SKM-1 treated with dmso at 0.1 percent for 144 hours (cell line): ENCODE measurements around the gene ABL2.
"Not testable (repeated sequence)": the region's sequence is repeated elsewhere in the genome, so short reads cannot be mapped to it uniquely, and the experiment has no call there.

Experiments used
- DNase-seq: peaks from one replicate; lab custom pipeline; 2025; ENCODE audit not compliant: unreplicated experiment; lab: John Stamatoyannopoulos, UW

The ABL2 gene

GRCh38 chr1:179229214-179230140 is at the start of gene ABL2:
TSS of gene ABL2 (minus strand) at chr1:179229677. CDS start at chr1:179229397, 280 bp downstream.
- peak; percentile 61 for DNase-seq

GRCh38 chr1:179278920-179279319 is 49.4 kb upstream of the ABL2 start:
- DNase-seq: no peak

- DNase-seq: not testable (repeated sequence)
Observed at GRCh38 chr1:179274424-179274823, 44.9 kb upstream of the ABL2 start.

GRCh38 chr1:179269071-179269470 is 39.6 kb upstream of the ABL2 start:
- no peak for DNase-seq

GRCh38 chr1:179264507-179264906 is 35.0 kb upstream of the ABL2 start:
- no peak for DNase-seq

GRCh38 chr1:179263121-179263520 is 33.6 kb upstream of the ABL2 start:
- DNase-seq: no peak

GRCh38 chr1:179262183-179262582 is 32.7 kb upstream of the ABL2 start:
- no peak for DNase-seq

- DNase-seq: no peak
Observed at GRCh38 chr1:179253286-179253972, 24.0 kb upstream of the ABL2 start.

GRCh38 chr1:179252606-179253005 is 23.1 kb upstream of the ABL2 start:
- no peak for DNase-seq

- DNase-seq: no peak
Observed at GRCh38 chr1:179251675-179252074, 22.2 kb upstream of the ABL2 start.

- no peak for DNase-seq
Observed at GRCh38 chr1:179247923-179248322, 18.4 kb upstream of the ABL2 start.

GRCh38 chr1:179245426-179245825 is 15.9 kb upstream of the ABL2 start:
- DNase-seq: not testable (repeated sequence)

- no peak for DNase-seq
Observed at GRCh38 chr1:179241530-179242097, 12.1 kb upstream of the ABL2 start.

GRCh38 chr1:179237222-179237621 is 7.7 kb upstream of the ABL2 start:
- no peak for DNase-seq

GRCh38 chr1:179234863-179235262 is 5.4 kb upstream of the ABL2 start:
- no peak for DNase-seq

GRCh38 chr1:179231923-179232322 is 2.4 kb upstream of the ABL2 start:
- DNase-seq: no peak

GRCh38 chr1:179230721-179231120 is 1.2 kb upstream of the ABL2 start:
- no peak for DNase-seq

- DNase-seq: no peak
Observed at GRCh38 chr1:179230251-179230650, 774 bp upstream of the ABL2 start.

GRCh38 chr1:179228783-179229213 is 679 bp downstream of the ABL2 start:
- DNase-seq: peak; percentile 27

GRCh38 chr1:179226738-179227137 is 2.7 kb downstream of the ABL2 start:
- no peak for DNase-seq

- DNase-seq: not testable (repeated sequence)
Observed at GRCh38 chr1:179224466-179224865, 5.0 kb downstream of the ABL2 start.

GRCh38 chr1:179221121-179221520 is 8.4 kb downstream of the ABL2 start:
- not testable (repeated sequence) for DNase-seq
